Lower lobe of right lung (tissue), 2 donors: Measurements from ENCODE around the gene MICAL3. TPM values are rescaled to one million over a fixed set of nuclear protein-coding genes. Genes with fewer than 3 reads are reported as not detected.

ENCODE experiments used
- ATAC-seq, 2 donors: fragments of 200-7000 bp; cut with Tn5 transposase; one replicate each; pipeline ENCODE4 v1.9.1; 2020 to 2022; ENCODE audit warnings: mild to moderate bottlenecking in 2 of 2, moderate library complexity in 2 of 2
- DNase-seq: peaks from one replicate; pipeline ENCODE4 v3.0.0-alpha.2; 2020
- H3K27ac ChIP-seq: fragments of 200-600 bp; one replicate; pipeline ENCODE4 v1.8.0; 2022
- H3K27me3 ChIP-seq: fragments of 200-600 bp; one replicate; pipeline ENCODE4 v1.8.0; 2022; ENCODE audit warnings: low read depth
- H3K36me3 ChIP-seq: fragments of 200-600 bp; one replicate; pipeline ENCODE4 v1.8.0; 2022; ENCODE audit warnings: mild to moderate bottlenecking
- H3K4me1 ChIP-seq: fragments of 200-600 bp; one replicate; pipeline ENCODE4 v1.8.0; 2022
- H3K4me3 ChIP-seq: fragments of 200-600 bp; one replicate; pipeline ENCODE4 v1.8.0; 2022; ENCODE audit warnings: mild to moderate bottlenecking
- H3K9me3 ChIP-seq: fragments of 200-600 bp; one replicate; pipeline ENCODE4 v1.8.0; 2022
- CTCF ChIP-seq: fragments of 200-600 bp; IDR thresholded peaks from one replicate; pipeline ENCODE4 v1.8.0; 2022; ENCODE audit warnings: antibody characterized with exemption, mild to moderate bottlenecking
- intact Hi-C: fragments of 100-400 bp; cut with DNase I; formaldehyde crosslinking; loops from one replicate; pipeline ENCODE4 v1.11.0; 2022
- total RNA-seq: library from RNA; stranded (reverse); fragmentation: NEBNext Ultra II Directional; extraction: Animal tissue kit (Norgen Biotek cat#: 25700); gene quantifications from one replicate; pipeline ENCODE4 v1.2.1, GENCODE V29; 2021
- donor health status: DM: no; HTN: yes; CAD: no; lungs with severe emphysema.

MICAL3 gene
- total RNA-seq, 1 donor from 2014 or later: 23.5 TPM

- intact Hi-C loops: no loop called here
- DNase-seq: no peak
- no peaks in the 10 kb centered on the region for H3K36me3 ChIP-seq
- TF ChIP-seq CTCF: no peak
- H3K27me3 ChIP-seq: no peaks in the 10 kb centered on the region
- H3K4me3 ChIP-seq: no peak overlapping the region
- peaks cover 32% of the 10 kb centered on the region for H3K4me1 ChIP-seq
- H3K9me3 ChIP-seq: no peaks in the 10 kb centered on the region
- peak overlapping the region; percentile 21 for H3K27ac ChIP-seq
- peak; percentile 6 to 28 for ATAC-seq
Observed at GRCh38 chr22:17969701-17970113, 54.7 kb downstream of the MICAL3 start.

GRCh38 chr22:17968126-17968525 lies 56.2 kb downstream of the MICAL3 start:
- no peaks in the 10 kb centered on the region for H3K27me3 ChIP-seq
- DNase-seq (no peak), ATAC-seq (no peak)
- H3K4me3 ChIP-seq: no peak overlapping the region
- no peaks in the 10 kb centered on the region for H3K9me3 ChIP-seq
- no peak for TF ChIP-seq CTCF
- H3K36me3 ChIP-seq: no peaks in the 10 kb centered on the region
- no peak overlapping the region for H3K27ac ChIP-seq
- intact Hi-C loops: no loop called here
- peaks cover 16% of the 10 kb centered on the region for H3K4me1 ChIP-seq

GRCh38 chr22:17966403-17966717 lies 58.0 kb downstream of the MICAL3 start:
- no peak for TF ChIP-seq CTCF
- Histone ChIP-seq H3K4me1 (peaks cover 1% of the 10 kb centered on the region), H3K9me3 (no peaks in the 10 kb centered on the region), H3K4me3 (no peak overlapping the region), H3K27me3 (no peaks in the 10 kb centered on the region), H3K27ac (no peak overlapping the region), H3K36me3 (no peaks in the 10 kb centered on the region)
- DNase-seq: no peak
- intact Hi-C loops: no loop called here
- ATAC-seq: no peak

GRCh38 chr22:17965538-17966402 lies 58.6 kb downstream of the MICAL3 start:
- TF ChIP-seq CTCF: no peak
- Histone ChIP-seq H3K4me1 (no peaks in the 10 kb centered on the region), H3K27ac (no peak overlapping the region), H3K9me3 (no peaks in the 10 kb centered on the region), H3K4me3 (no peak overlapping the region), H3K36me3 (no peaks in the 10 kb centered on the region), H3K27me3 (no peaks in the 10 kb centered on the region)
- DNase-seq (no peak), ATAC-seq (no peak)
- intact Hi-C loops: no loop called here

GRCh38 chr22:17964643-17965042 lies 59.7 kb downstream of the MICAL3 start:
- no peak overlapping the region for H3K27ac ChIP-seq
- ATAC-seq: no peak

More at GRCh38 chr22:17964643-17965042, 59.7 kb downstream of the MICAL3 start:
- no peaks in the 10 kb centered on the region for H3K9me3 ChIP-seq
- H3K4me3 ChIP-seq: no peak overlapping the region
- no peak for TF ChIP-seq CTCF
- H3K4me1 ChIP-seq: no peaks in the 10 kb centered on the region
- DNase-seq: no peak
- no peaks in the 10 kb centered on the region for H3K36me3 ChIP-seq
- intact Hi-C loops: no loop called here
- H3K27me3 ChIP-seq: no peaks in the 10 kb centered on the region
